Aorta (tissue), 5 donors: ENCODE results near the gene SCAPER. TPM values are rescaled to one million over a fixed set of nuclear protein-coding genes. Genes with fewer than 3 reads are reported as not detected.
"Not testable (repeated sequence)": the region's sequence is repeated elsewhere in the genome, so short reads cannot be mapped to it uniquely, and the experiment has no call there.

Experiments used
- ATAC-seq: fragments of 200-7000 bp; cut with Tn5 transposase; one replicate; pipeline ENCODE4 v1.9.1; 2022; ENCODE audit warnings: moderate library complexity; ENCODE audit not compliant: low FRiP score
- DNase-seq, 2 donors: peaks; one replicate each; pipeline ENCODE4 v3.0.0-alpha.2; 2020
- H3K27ac ChIP-seq, 2 donors: one replicate each; pipeline ENCODE4 v1.5.1; 2013; ENCODE audit warnings: low read length in 2 of 2, mild to moderate bottlenecking in 2 of 2, moderate library complexity in 2 of 2, control low read depth in 1 of 2, inconsistent platforms in 1 of 2, low read depth in 1 of 2
- H3K27me3 ChIP-seq, 2 donors: one replicate each; pipeline ENCODE4 v1.6.1; 2013; ENCODE audit warnings: control low read depth in 1 of 2, low read length in 1 of 2, mild to moderate bottlenecking in 1 of 2, moderate library complexity in 1 of 2; ENCODE audit not compliant: insufficient read depth in 2 of 2, control insufficient read depth in 1 of 2
- H3K36me3 ChIP-seq, 2 donors: one replicate each; pipeline ENCODE4 v1.6.1; 2013; ENCODE audit warnings: control low read depth in 1 of 2, low read length in 1 of 2, mild to moderate bottlenecking in 1 of 2; ENCODE audit not compliant: insufficient read depth in 2 of 2, control insufficient read depth in 1 of 2
- H3K4me1 ChIP-seq, 2 donors: one replicate each; pipeline ENCODE4 v1.6.1; 2013; ENCODE audit warnings: low read length in 2 of 2, control low read depth in 1 of 2, mild to moderate bottlenecking in 1 of 2, moderate library complexity in 1 of 2; ENCODE audit not compliant: insufficient read depth in 2 of 2, control insufficient read depth in 1 of 2
- H3K4me3 ChIP-seq, 2 donors: one replicate each; pipeline ENCODE4 v1.5.1; 2013; ENCODE audit warnings: low read length in 2 of 2, control low read depth in 1 of 2, mild to moderate bottlenecking in 1 of 2
- H3K9me3 ChIP-seq: one replicate; pipeline ENCODE4 v1.6.1; 2013; ENCODE audit warnings: mild to moderate bottlenecking, low read length; ENCODE audit not compliant: control insufficient read depth
- WGBS, 2 donors: extraction: QIAGEN DNeasy Blood & Tissue Kit; methylation state at CpG; one replicate each; pipeline ENCODE4 v1.1.7; 2013; 5-methylcytosine and 5-hydroxymethylcytosine counted together
- intact Hi-C, 2 donors: fragments of 100-400 bp; cut with DNase I; formaldehyde crosslinking; loops; one replicate each; pipeline versions ENCODE4 v1.14.2 to v1.15.0; 2022
- polyA plus RNA-seq, 2 donors: library from polyadenylated mRNA; stranded (reverse); fragments of 200-250 nt; gene quantifications; one replicate each; pipeline ENCODE4 v1.2.3, GENCODE V29; 2013
- total RNA-seq, 2 donors: library from RNA; stranded (reverse); fragmentation: NEBNext Ultra II Directional; extraction: Animal tissue kit (Norgen Biotek cat#: 25700); gene quantifications; one replicate each; pipeline ENCODE4 v1.2.1, GENCODE V29; 2021
- donor health status: healthy with polysubstance abuse.
- donor health status: Bipolar disorder and iron deficiency.
- donor health status: DM: no; HTN: no; CAD: no.
- donor health status: DM: no; HTN: no; CAD: no.
- donor health status: DM: yes; HTN: yes; CAD: no.

Gene SCAPER
- total and polyA plus RNA-seq, 4 donors = 11.9 to 44.3 (median 25.6) TPM

DNA sequence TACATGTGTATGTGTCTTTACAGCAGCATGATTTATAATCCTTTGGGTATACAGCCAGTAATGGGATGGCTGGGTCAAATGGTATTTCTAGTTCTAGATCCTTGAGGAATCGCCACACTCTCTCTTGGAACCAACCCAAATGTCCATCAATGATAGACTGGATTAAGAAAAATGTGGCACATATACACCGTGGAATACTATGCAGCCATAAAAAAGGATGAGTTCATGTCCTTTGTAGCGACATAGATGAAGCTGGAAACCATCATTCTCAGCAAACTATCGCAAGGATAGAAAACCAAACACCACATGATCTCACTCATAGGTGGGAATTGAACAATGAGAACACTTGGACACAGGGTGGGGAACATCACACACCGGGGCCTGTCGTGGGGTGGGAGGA, 403.0 kb downstream of the SCAPER start:
- H3K27ac ChIP-seq, H3K4me3 ChIP-seq, H3K36me3 ChIP-seq, H3K9me3 ChIP-seq, DNase-seq, H3K27me3 ChIP-seq, H3K4me1 ChIP-seq, intact Hi-C loops, ATAC-seq: not testable (repeated sequence)
- 97% methylated on average over 6 of the region's 6 CpGs for WGBS, 2 donors

GRCh38 chr15:76501726-76502125, 403.4 kb downstream of the SCAPER start:
- Histone ChIP-seq H3K36me3 (no peaks in the 10 kb centered on the region), H3K27ac (no peak overlapping the region), H3K4me3 (no peak overlapping the region), H3K4me1 (no peaks in the 10 kb centered on the region), H3K9me3 (no peaks in the 10 kb centered on the region), H3K27me3 (no peaks in the 10 kb centered on the region)
- ATAC-seq (no peak), DNase-seq (no peak)
- intact Hi-C loops = no loop called here
- 95 to 99% methylated on average over 1 of the region's 1 CpG for WGBS, 2 donors

GRCh38 chr15:76501011-76501410, 404.1 kb downstream of the SCAPER start:
- Histone ChIP-seq H3K27me3 (no peaks in the 10 kb centered on the region), H3K27ac (no peak overlapping the region), H3K4me3 (no peak overlapping the region), H3K9me3 (no peaks in the 10 kb centered on the region), H3K4me1 (no peaks in the 10 kb centered on the region), H3K36me3 (no peaks in the 10 kb centered on the region)
- DNase-seq (no peak), ATAC-seq (no peak)
- intact Hi-C loops = no loop called here
- WGBS, 2 donors = 84 to 91% methylated on average over 2 of the region's 2 CpGs

DNA sequence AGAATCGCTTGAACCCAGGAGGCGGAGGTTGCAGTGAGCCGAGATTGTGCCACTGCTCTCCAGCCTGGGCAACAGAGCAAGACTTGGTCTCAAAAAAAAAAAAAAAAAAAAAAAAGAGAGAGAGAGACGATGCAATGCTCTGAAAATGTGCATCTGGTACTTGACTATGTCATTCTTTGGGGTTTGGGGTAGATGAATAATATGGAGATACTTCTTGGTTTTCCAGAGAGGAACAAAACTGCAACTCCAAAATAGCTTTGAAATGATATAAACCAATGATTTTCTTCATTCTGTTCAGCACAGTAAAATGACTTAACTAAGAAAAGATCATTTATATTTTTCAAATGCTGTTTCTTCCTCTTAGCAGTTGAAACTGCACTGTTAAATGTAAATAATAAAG, 409.7 kb downstream of the SCAPER start:
- Histone ChIP-seq H3K9me3 (no peaks in the 10 kb centered on the region), H3K4me1 (no peaks in the 10 kb centered on the region), H3K27me3 (no peaks in the 10 kb centered on the region), H3K27ac (no peak overlapping the region), H3K4me3 (no peak overlapping the region), H3K36me3 (no peaks in the 10 kb centered on the region)
- ATAC-seq (no peak), DNase-seq (no peak)
- intact Hi-C loops = no loop called here
- 92 to 100% methylated on average over 3 to 4 of the region's 4 CpGs for WGBS, 2 donors

DNA sequence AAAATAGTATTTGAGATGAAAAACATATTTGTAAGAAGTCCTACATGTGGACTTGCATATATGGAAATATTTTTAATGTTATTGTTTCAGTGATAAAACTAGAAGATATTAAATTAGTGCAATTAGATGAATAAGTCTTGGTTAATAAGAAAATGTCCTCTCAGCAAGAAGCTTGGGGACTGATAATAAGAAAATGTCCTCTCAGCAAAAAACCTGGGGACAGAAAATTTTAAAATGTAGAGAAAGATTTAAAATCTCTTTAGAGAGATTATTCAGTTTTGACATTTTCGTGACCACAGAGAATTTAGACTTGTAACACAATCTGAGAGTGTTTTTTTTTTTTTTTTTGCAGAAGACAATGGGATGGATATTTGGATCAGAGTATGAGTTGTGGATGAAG, 412.6 kb downstream of the SCAPER start:
- Histone ChIP-seq H3K36me3 (no peaks in the 10 kb centered on the region), H3K4me3 (no peak overlapping the region), H3K4me1 (no peaks in the 10 kb centered on the region), H3K9me3 (no peaks in the 10 kb centered on the region), H3K27me3 (no peaks in the 10 kb centered on the region), H3K27ac (no peak overlapping the region)
- ATAC-seq = no peak
- 91 to 95% methylated on average over 1 of the region's 1 CpG for WGBS, 2 donors
- no peak for DNase-seq
- intact Hi-C loops = no loop called here

DNA sequence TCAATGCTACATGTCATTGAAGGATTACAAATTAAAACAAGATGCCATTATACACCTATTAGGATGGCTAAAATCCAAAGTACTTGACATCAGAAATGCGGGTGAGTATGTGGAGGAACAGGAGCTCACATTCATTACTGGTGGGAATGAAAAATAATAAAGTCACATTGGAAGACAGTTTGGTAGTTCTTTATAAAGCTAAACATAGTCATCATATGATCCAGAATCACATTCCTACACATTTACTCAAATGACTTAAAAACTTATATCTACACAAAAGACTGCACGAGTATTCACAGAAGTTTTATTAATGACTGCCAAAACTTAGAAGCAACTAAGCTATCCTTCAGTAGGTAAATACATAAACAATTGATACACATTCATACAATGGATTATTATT, 421.4 kb downstream of the SCAPER start:
- Histone ChIP-seq H3K4me3 (no peak overlapping the region), H3K27me3 (no peaks in the 10 kb centered on the region), H3K4me1 (no peaks in the 10 kb centered on the region), H3K9me3 (no peaks in the 10 kb centered on the region), H3K36me3 (no peaks in the 10 kb centered on the region), H3K27ac (no peak overlapping the region)
- no peak for ATAC-seq
- 91% methylated on average over 2 of the region's 2 CpGs for WGBS, 2 donors
- intact Hi-C loops = no loop called here
- DNase-seq = no peak

DNA sequence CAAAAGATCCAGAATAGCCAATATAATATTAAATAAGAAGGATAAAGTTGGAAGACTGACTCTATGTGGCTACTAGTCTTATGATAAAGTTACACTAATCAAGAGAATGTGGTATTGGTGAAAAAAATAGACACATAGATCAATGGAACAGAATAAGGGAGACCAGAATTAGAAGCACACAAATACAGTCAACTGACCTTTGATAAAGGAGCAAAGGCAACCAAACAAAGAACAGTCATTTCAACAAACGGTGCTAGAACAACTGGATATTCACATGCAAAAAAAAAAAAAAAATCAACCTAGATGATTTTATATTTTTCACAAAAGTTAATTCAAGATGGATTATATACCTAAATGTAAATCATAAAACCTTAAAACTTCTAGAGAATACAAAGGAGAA, 422.1 kb downstream of the SCAPER start:
- no peak for ATAC-seq
- 93 to 100% methylated on average over 1 of the region's 1 CpG for WGBS, 2 donors

GRCh38 chr15:76480267-76480666, 424.9 kb downstream of the SCAPER start:
- intact Hi-C loops = no loop called here
- Histone ChIP-seq H3K4me1 (no peaks in the 10 kb centered on the region), H3K27me3 (no peaks in the 10 kb centered on the region), H3K9me3 (no peaks in the 10 kb centered on the region), H3K4me3 (no peak overlapping the region), H3K36me3 (no peaks in the 10 kb centered on the region), H3K27ac (no peak overlapping the region)
- DNase-seq = no peak
- ATAC-seq = no peak
- WGBS, 2 donors = 98% methylated on average over 3 of the region's 3 CpGs

More for the DNA sequence above, 422.1 kb downstream of the SCAPER start:
- Histone ChIP-seq H3K27ac (no peak overlapping the region), H3K4me1 (no peaks in the 10 kb centered on the region), H3K27me3 (no peaks in the 10 kb centered on the region), H3K36me3 (no peaks in the 10 kb centered on the region), H3K4me3 (no peak overlapping the region), H3K9me3 (no peaks in the 10 kb centered on the region)
- intact Hi-C loops = no loop called here
- no peak for DNase-seq

DNA sequence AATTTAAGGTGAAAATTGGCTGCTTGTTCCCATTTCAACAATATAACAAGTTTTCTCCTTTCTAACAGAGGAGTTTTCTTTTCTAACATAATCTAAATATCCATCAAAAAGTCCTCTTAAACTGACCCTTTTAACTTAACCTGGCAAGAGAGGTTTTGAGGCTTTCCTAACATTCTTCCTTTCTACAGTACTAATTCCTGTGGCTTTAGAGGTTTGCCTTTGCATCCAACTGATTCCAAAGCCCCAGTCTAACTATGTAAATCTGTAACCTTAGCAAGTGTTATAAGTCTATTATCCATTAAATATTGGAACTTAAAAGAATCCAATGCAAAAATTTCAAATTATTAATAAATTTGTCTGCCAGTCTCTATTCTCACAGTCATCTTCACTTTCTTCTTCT, 434.4 kb downstream of the SCAPER start:
- H3K4me1 ChIP-seq = peaks cover 0 to 2% of the 10 kb centered on the region in 2 donors
- ATAC-seq = no peak
- intact Hi-C loops = no loop called here
- peaks cover 0 to 9% of the 10 kb centered on the region in 2 donors for H3K36me3 ChIP-seq
- H3K27ac ChIP-seq = no peak overlapping the region
- H3K9me3 ChIP-seq = no peaks in the 10 kb centered on the region
- no peak overlapping the region for H3K4me3 ChIP-seq
- no peaks in the 10 kb centered on the region for H3K27me3 ChIP-seq
- DNase-seq = no peak
